HepG2 (cell line): ENCODE data around the gene ENTPD2. TPM values are rescaled to one million over a fixed set of nuclear protein-coding genes. Genes with fewer than 3 reads are reported as not detected.

ENCODE experiments used
- ARID5B ChIP-seq: IDR thresholded peaks from 2 replicates; pipeline ENCODE4 v1.4.0; 2020; ENCODE audit warnings: mild to moderate bottlenecking, missing genetic modification reagents
- CREB1 ChIP-seq, 2 experiments: fragments of 450-650 bp in 1 of 2; IDR thresholded peaks; 2 replicates each; pipeline ENCODE4 v1.6.1; 2016 to 2017; ENCODE audit warnings: control low read depth in 1 of 2, mild to moderate bottlenecking in 1 of 2, missing compliant biosample characterization in 1 of 2, missing genetic modification characterization in 1 of 2
- DRAP1 ChIP-seq: IDR thresholded peaks from 2 replicates; pipeline ENCODE4 v1.6.1; 2016; ENCODE audit warnings: missing genetic modification reagents, missing compliant biosample characterization
- E2F1 ChIP-seq: sonication (generic); formaldehyde crosslinking; IDR thresholded peaks from 2 replicates; pipeline ENCODE4 v1.5.0; 2020; ENCODE audit warnings: missing genetic modification reagents
- HNF4G ChIP-seq, 2 experiments: sonication (generic) in 1 of 2; formaldehyde crosslinking in 1 of 2; IDR thresholded peaks; 2 replicates each; pipeline versions ENCODE4 v1.4.0 to v1.6.1; 2011 to 2020; ENCODE audit warnings: borderline replicate concordance in 2 of 2, low read depth in 2 of 2, mild to moderate bottlenecking in 2 of 2, low read length in 1 of 2, missing genetic modification reagents in 1 of 2, moderate library complexity in 1 of 2
- IRF9 ChIP-seq: sonication (generic); formaldehyde crosslinking; IDR thresholded peaks from 2 replicates; pipeline ENCODE4 v1.8.0; 2022; ENCODE audit warnings: missing genetic modification reagents, mild to moderate bottlenecking, borderline replicate concordance
- MED1 ChIP-seq: sonication (generic); formaldehyde crosslinking; IDR thresholded peaks from 2 replicates; pipeline ENCODE4 v1.4.0; 2020; ENCODE audit warnings: missing genetic modification reagents
- NFATC3 ChIP-seq: sonication (generic); formaldehyde crosslinking; IDR thresholded peaks from 2 replicates; pipeline ENCODE4 v1.5.1; 2020; ENCODE audit warnings: mild to moderate bottlenecking, missing genetic modification reagents
- NFYC ChIP-seq: IDR thresholded peaks from 2 replicates; pipeline ENCODE4 v1.6.1; 2016; ENCODE audit warnings: missing genetic modification reagents, missing compliant biosample characterization
- SP5 ChIP-seq: IDR thresholded peaks from 2 replicates; pipeline ENCODE4 v1.6.1; 2016; ENCODE audit warnings: low read depth, borderline replicate concordance
- THRA ChIP-seq: sonication (generic); formaldehyde crosslinking; IDR thresholded peaks from 2 replicates; pipeline ENCODE4 v1.4.0; 2020; ENCODE audit warnings: missing genetic modification reagents, borderline replicate concordance
- ZMAT3 ChIP-seq: sonication (generic); formaldehyde crosslinking; conservative IDR thresholded peaks from 2 replicates; pipeline ENCODE4 v1.7.0; 2021; ENCODE audit warnings: missing genetic modification reagents
- ZNF710 ChIP-seq: sonication (generic); formaldehyde crosslinking; IDR thresholded peaks from 2 replicates; pipeline ENCODE4 v1.5.0; 2020; ENCODE audit warnings: mild to moderate bottlenecking, missing genetic modification reagents, borderline replicate concordance
- ZNF83 ChIP-seq: sonication (generic); formaldehyde crosslinking; IDR thresholded peaks from 2 replicates; pipeline ENCODE4 v1.4.0; 2020; ENCODE audit warnings: missing genetic modification reagents, mild to moderate bottlenecking, borderline replicate concordance
- polyA plus RNA-seq, 8 experiments: library from polyadenylated mRNA; depleted of rRNA in 3 of 8; stranded (reverse) in 7 of 8; unstranded in 1 of 8; fragments of >200 nt; fragmentation: Illumina TruSeq in 4 of 8; extraction: Trizol in 4 of 8; gene quantifications; 2 replicates each; pipeline versions ENCODE4 v1.2.1 to v1.2.3, GENCODE V29; 2011 to 2016; ENCODE audit warnings: low read depth in 4 of 8, missing spikeins in 1 of 8, mixed read lengths in 1 of 8; ENCODE audit not compliant: insufficient read depth in 1 of 8
- total RNA-seq, 5 experiments: library from RNA; depleted of rRNA; stranded (reverse); fragments of >200 nt; fragmentation: Illumina TruSeq; extraction: Trizol; gene quantifications; 2 replicates each; pipeline ENCODE4 v1.2.3, GENCODE V29; 2016; ENCODE audit warnings: low read depth in 1 of 5
- TF ChIP-seq, protein P1 (sequence below): sonication (generic); formaldehyde crosslinking; IDR thresholded peaks from 2 replicates; pipeline ENCODE4 v1.8.0; 2022; ENCODE audit warnings: missing genetic modification reagents, mild to moderate bottlenecking, inconsistent platforms, borderline replicate concordance

The ENTPD2 gene
- total and polyA plus RNA-seq, 2 of the 13 experiments (the other 11 are each of a cell fraction or from before 2014, with no cell fraction given) = 0.95 to 3.2 TPM

DNA sequence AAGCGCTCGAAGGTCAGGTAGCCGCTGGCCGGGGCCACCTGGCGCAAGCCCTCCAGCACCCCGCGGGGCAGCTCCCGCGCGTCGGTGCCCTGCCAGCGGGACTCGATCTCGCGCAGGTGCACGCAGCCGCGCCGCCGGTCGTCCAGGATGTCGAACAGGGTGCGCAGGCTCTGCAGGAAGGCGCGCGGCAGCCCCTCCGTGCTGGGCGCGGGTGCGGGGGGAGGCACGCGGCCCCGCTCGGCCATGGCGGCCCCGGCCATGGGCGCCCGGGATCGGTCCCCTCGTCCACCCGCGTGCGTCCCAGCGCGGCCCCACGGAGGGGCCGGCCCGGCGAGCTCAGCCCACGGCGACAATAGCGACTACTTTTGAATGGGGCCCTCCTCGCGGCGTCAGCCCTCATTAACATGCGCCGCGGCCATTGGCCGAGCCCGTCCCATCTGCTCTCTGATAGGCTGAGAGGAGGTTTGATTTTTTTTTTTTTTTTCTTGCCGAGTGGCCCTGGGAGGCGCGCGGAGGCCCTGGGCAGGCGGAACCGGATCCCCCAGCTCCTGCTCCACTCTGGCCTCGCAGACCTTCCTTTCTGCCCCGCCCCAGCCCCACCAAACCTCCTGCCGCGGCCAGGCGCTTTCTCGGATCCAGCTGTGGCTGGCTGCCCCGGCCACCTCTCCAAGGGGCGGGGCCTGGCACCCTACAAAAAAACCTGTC, 16.5 kb upstream of the ENTPD2 start, which contains the start of gene SAPCD2 (continued):
- no peak for TF ChIP-seq ZNF710 (CRISPR knock-in tag)
- no peak for TF ChIP-seq THRA (CRISPR knock-in tag)
- peak; percentile 31; the same call in 1 of the 2 replicates for TF ChIP-seq CREB1 (IDR thresholded peaks at IDR 0.05)
- TF ChIP-seq CREB1 (CRISPR knock-in tag; IDR thresholded peaks at IDR 0.05) = no peak
- TF ChIP-seq ZMAT3 (CRISPR knock-in tag) = 0 out of 2 replicates have a peak, but pooled peaks have one; percentile 35
- TF ChIP-seq HNF4G (IDR thresholded peaks at IDR 0.05; ENCODE audit: borderline replicate concordance, low read depth, low read length) = no peak
- no peak for TF ChIP-seq HNF4G (CRISPR knock-in tag; IDR thresholded peaks at IDR 0.05; ENCODE audit: borderline replicate concordance, low read depth)
- TF ChIP-seq, protein P1, sequence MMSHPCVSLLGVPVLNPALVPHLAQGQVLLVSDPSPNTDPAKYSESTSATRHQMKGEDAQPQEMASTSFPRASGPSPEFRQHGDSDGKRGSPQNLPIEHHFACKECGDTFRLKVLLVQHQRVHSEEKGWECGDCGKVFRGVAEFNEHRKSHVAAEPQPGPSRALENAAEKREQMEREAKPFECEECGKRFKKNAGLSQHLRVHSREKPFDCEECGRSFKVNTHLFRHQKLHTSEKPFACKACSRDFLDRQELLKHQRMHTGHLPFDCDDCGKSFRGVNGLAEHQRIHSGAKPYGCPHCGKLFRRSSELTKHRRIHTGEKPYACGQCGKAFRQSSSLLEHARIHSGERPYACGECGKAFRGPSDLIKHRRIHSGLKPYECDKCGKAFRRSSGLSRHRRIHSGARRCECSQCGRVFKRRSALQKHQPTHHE (CRISPR knock-in tag) = 0 out of 2 replicates have a peak, but pooled peaks have one; percentile 22
- 0 out of 2 replicates have a peak, but pooled peaks have one; percentile 9 for TF ChIP-seq ARID5B
- TF ChIP-seq IRF9 = peak; percentile 24; the same call in 1 of the 2 replicates
- TF ChIP-seq MED1 (CRISPR knock-in tag) = peak; percentile 40
- TF ChIP-seq E2F1 = 0 out of 2 replicates have a peak, but pooled peaks have one; percentile 35
- TF ChIP-seq NFYC (CRISPR knock-in tag) = peak; percentile 82
- peak; percentile 77 for TF ChIP-seq DRAP1
- no peak for TF ChIP-seq NFATC3 (CRISPR knock-in tag)
- TF ChIP-seq ZNF83 (CRISPR knock-in tag) = no peak
- peak; percentile 56; the same call in 1 of the 2 replicates for TF ChIP-seq SP5 (CRISPR knock-in tag)
